Spleen (tissue), 7 donors: ENCODE results near the gene PRKCE.

ENCODE experiments used
- POLR2AphosphoS5 ChIP-seq, 3 donors: sonication (generic); formaldehyde crosslinking; IDR thresholded peaks; one replicate each; pipeline ENCODE4 v1.5.1; 2017; ENCODE audit warnings: antibody characterized with exemption in 3 of 3
- TF ChIP-seq, protein P1 (sequence below), 11 experiments: fragments of 200-600 bp in 7 of 11; fragments of 450-650 bp in 4 of 11; sonication (generic) in 4 of 11; IDR thresholded peaks in 8 of 11; conservative IDR thresholded peaks in 3 of 11; 1 replicate in 7 of 11; 2 replicates in 4 of 11; pipeline versions ENCODE4 v1.4.0 to v1.8.0; 2016 to 2021; ENCODE audit warnings: antibody characterized with exemption in 11 of 11, inconsistent platforms in 4 of 11, mild to moderate bottlenecking in 1 of 11
- donor health status: DM: no; HTN: no; CAD: no; lungs with moderate emphysema.
- donor health status: DM: no; HTN: no; CAD: no.
- donor health status: DM: no; HTN: no; CAD: no.

- TF ChIP-seq, protein P1, sequence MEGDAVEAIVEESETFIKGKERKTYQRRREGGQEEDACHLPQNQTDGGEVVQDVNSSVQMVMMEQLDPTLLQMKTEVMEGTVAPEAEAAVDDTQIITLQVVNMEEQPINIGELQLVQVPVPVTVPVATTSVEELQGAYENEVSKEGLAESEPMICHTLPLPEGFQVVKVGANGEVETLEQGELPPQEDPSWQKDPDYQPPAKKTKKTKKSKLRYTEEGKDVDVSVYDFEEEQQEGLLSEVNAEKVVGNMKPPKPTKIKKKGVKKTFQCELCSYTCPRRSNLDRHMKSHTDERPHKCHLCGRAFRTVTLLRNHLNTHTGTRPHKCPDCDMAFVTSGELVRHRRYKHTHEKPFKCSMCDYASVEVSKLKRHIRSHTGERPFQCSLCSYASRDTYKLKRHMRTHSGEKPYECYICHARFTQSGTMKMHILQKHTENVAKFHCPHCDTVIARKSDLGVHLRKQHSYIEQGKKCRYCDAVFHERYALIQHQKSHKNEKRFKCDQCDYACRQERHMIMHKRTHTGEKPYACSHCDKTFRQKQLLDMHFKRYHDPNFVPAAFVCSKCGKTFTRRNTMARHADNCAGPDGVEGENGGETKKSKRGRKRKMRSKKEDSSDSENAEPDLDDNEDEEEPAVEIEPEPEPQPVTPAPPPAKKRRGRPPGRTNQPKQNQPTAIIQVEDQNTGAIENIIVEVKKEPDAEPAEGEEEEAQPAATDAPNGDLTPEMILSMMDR (IDR thresholded peaks at IDR 0.05 in 8 of 11, conservative IDR thresholded peaks at IDR 0.05 in 3 of 11): no peak
- TF ChIP-seq POLR2AphosphoS5 (IDR thresholded peaks at IDR 0.05): no peak
Observed at GRCh38 chr2:45683292-45683691, 31.8 kb downstream of the PRKCE start.
